ENCODE data around the gene TBL1X.

DNA sequence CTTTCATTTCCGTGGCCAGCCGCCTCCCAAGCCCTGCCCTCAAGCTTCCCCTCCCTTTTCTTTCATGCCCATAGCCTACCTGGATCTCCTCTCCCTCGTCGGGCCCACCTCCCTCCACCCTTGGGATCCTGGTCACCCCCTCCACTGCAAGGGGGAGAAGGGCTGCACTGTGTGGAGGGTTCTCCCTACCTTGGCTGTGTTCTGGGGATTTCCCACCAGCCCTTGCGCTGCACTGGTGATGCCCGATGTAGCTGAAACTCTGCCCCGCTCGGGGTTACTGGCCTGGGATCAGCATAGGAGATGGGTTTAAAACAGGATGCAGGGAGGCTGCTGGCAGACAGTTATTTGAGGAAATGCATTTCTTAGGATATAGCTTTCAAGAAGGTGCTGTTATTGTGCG is 128.9 kb downstream of the TBL1X start:
- no peak for TF ChIP-seq POLR2AphosphoS5 (IDR thresholded peaks at IDR 0.05; ENCODE audit: low read length)
- no peak for TF ChIP-seq TARDBP (IDR thresholded peaks at IDR 0.05; ENCODE audit: borderline replicate concordance)
- TF ChIP-seq CBFB (IDR thresholded peaks at IDR 0.05; ENCODE audit: low read depth), result no peak
- TF ChIP-seq, protein P1, sequence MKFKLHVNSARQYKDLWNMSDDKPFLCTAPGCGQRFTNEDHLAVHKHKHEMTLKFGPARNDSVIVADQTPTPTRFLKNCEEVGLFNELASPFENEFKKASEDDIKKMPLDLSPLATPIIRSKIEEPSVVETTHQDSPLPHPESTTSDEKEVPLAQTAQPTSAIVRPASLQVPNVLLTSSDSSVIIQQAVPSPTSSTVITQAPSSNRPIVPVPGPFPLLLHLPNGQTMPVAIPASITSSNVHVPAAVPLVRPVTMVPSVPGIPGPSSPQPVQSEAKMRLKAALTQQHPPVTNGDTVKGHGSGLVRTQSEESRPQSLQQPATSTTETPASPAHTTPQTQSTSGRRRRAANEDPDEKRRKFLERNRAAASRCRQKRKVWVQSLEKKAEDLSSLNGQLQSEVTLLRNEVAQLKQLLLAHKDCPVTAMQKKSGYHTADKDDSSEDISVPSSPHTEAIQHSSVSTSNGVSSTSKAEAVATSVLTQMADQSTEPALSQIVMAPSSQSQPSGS (IDR thresholded peaks at IDR 0.05; ENCODE audit: low read length), result no peak
- TF ChIP-seq, protein P2, sequence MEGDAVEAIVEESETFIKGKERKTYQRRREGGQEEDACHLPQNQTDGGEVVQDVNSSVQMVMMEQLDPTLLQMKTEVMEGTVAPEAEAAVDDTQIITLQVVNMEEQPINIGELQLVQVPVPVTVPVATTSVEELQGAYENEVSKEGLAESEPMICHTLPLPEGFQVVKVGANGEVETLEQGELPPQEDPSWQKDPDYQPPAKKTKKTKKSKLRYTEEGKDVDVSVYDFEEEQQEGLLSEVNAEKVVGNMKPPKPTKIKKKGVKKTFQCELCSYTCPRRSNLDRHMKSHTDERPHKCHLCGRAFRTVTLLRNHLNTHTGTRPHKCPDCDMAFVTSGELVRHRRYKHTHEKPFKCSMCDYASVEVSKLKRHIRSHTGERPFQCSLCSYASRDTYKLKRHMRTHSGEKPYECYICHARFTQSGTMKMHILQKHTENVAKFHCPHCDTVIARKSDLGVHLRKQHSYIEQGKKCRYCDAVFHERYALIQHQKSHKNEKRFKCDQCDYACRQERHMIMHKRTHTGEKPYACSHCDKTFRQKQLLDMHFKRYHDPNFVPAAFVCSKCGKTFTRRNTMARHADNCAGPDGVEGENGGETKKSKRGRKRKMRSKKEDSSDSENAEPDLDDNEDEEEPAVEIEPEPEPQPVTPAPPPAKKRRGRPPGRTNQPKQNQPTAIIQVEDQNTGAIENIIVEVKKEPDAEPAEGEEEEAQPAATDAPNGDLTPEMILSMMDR (IDR thresholded peaks at IDR 0.05 in 2 of 3, conservative IDR thresholded peaks at IDR 0.05 in 1 of 3; ENCODE audit: control insufficient read depth in 2 of 3, extremely low read depth in 1 of 3, insufficient read depth in 1 of 3, low read depth in 3 of 3, low read length in 3 of 3), result no peak
- TF ChIP-seq, protein P3, sequence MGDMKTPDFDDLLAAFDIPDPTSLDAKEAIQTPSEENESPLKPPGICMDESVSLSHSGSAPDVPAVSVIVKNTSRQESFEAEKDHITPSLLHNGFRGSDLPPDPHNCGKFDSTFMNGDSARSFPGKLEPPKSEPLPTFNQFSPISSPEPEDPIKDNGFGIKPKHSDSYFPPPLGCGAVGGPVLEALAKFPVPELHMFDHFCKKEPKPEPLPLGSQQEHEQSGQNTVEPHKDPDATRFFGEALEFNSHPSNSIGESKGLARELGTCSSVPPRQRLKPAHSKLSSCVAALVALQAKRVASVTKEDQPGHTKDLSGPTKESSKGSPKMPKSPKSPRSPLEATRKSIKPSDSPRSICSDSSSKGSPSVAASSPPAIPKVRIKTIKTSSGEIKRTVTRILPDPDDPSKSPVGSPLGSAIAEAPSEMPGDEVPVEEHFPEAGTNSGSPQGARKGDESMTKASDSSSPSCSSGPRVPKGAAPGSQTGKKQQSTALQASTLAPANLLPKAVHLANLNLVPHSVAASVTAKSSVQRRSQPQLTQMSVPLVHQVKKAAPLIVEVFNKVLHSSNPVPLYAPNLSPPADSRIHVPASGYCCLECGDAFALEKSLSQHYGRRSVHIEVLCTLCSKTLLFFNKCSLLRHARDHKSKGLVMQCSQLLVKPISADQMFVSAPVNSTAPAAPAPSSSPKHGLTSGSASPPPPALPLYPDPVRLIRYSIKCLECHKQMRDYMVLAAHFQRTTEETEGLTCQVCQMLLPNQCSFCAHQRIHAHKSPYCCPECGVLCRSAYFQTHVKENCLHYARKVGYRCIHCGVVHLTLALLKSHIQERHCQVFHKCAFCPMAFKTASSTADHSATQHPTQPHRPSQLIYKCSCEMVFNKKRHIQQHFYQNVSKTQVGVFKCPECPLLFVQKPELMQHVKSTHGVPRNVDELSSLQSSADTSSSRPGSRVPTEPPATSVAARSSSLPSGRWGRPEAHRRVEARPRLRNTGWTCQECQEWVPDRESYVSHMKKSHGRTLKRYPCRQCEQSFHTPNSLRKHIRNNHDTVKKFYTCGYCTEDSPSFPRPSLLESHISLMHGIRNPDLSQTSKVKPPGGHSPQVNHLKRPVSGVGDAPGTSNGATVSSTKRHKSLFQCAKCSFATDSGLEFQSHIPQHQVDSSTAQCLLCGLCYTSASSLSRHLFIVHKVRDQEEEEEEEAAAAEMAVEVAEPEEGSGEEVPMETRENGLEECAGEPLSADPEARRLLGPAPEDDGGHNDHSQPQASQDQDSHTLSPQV (IDR thresholded peaks at IDR 0.05), result no peak
- no peak for TF ChIP-seq NRF1 (conservative IDR thresholded peaks at IDR 0.05; ENCODE audit: low read depth, low read length)
- TF ChIP-seq ZNF274 (IDR thresholded peaks at IDR 0.05; ENCODE audit: insufficient read depth, insufficient read length), result no peak

Measured in GM12878 (cell line).